Neural cell (in vitro differentiated cells): ENCODE results near the gene STAM2.
"Not testable (repeated sequence)": the region's sequence is repeated elsewhere in the genome, so short reads cannot be mapped to it uniquely, and the experiment has no call there.

Source experiments
- CTCF ChIP-seq: fragments of 450-650 bp; IDR thresholded peaks from 2 replicates; pipeline ENCODE4 v1.5.1; 2014; ENCODE audit warnings: antibody characterized with exemption, mild to moderate bottlenecking, moderate library complexity; ENCODE audit not compliant: poor library complexity, severe bottlenecking
- SMC3 ChIP-seq: fragments of 450-650 bp; conservative IDR thresholded peaks from 2 replicates; pipeline ENCODE4 v1.6.1; 2014; ENCODE audit warnings: antibody characterized with exemption, mild to moderate bottlenecking, moderate library complexity; ENCODE audit not compliant: poor library complexity

DNA sequence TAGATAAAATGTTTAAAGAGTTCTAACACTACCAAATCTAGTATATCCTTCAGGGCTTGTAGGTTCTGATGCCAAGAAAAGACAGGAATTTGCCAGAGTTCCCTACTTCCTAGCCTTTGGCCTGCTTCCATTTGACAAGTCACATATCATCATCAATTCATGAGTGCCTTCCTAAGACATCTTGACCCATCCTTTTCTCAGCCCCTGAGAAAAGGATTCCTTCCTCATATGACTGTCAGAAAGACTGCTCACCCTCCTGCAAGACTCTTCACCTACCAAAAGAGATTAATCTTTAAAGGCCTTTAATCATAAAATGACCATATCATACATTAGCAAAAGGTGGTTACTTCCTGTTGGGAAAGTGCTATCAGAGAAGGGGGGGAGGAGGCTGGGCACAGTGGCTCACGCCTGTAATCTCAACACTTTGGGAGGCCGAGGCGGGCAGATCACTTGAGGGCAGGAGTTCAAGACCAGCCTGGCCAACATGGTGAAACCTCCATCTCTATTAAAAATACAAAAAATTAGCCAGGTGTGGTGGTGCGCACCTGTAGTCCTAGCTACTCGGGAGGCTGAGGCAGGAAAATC lies 3.3 kb downstream of the STAM2 start:
- TF ChIP-seq CTCF, SMC3: not testable (repeated sequence)
